Mesendoderm (in vitro differentiated cells): ENCODE results near the gene ORM2.

Experiments
- DNase-seq: peaks from one replicate; pipeline ENCODE4 v3.0.0; 2013
- H2AK5ac ChIP-seq: 2 replicates; pipeline ENCODE4 v1.6.1; 2013; ENCODE audit warnings: low read length, inconsistent platforms
- H2BK120ac ChIP-seq: 2 replicates; pipeline ENCODE4 v1.6.1; 2013; ENCODE audit warnings: low read depth, mild to moderate bottlenecking, low read length, moderate library complexity, mixed read lengths
- H2BK15ac ChIP-seq: replicated peaks from 2 replicates; pipeline ENCODE4 v1.6.1; 2013; ENCODE audit warnings: low read depth, mild to moderate bottlenecking, moderate library complexity
- H2BK5ac ChIP-seq: 2 replicates; pipeline ENCODE4 v1.6.1; 2013; ENCODE audit warnings: low read length, inconsistent platforms
- H3K18ac ChIP-seq: 2 replicates; pipeline ENCODE4 v1.6.1; 2013; ENCODE audit warnings: mild to moderate bottlenecking, low read length, mixed read lengths
- H3K23ac ChIP-seq: one replicate; pipeline ENCODE4 v1.6.1; 2013; ENCODE audit warnings: low read length
- H3K27ac ChIP-seq: 2 replicates; pipeline ENCODE4 v1.5.1; 2013; ENCODE audit warnings: low read depth, mild to moderate bottlenecking, inconsistent platforms, low read length, moderate library complexity
- H3K27me3 ChIP-seq: 2 replicates; pipeline ENCODE4 v1.6.1; 2013; ENCODE audit warnings: low read length, control low read depth, mild to moderate bottlenecking, inconsistent platforms; ENCODE audit not compliant: insufficient read depth, poor library complexity
- H3K36me3 ChIP-seq: 2 replicates; pipeline ENCODE4 v1.6.1; 2013; ENCODE audit warnings: low read length, inconsistent platforms; ENCODE audit not compliant: control insufficient read depth, insufficient read depth
- H3K4ac ChIP-seq: one replicate; pipeline ENCODE4 v1.6.1; 2013; ENCODE audit warnings: low read depth, mild to moderate bottlenecking, low read length, moderate library complexity
- H3K4me1 ChIP-seq: 2 replicates; pipeline ENCODE4 v1.6.1; 2013; ENCODE audit warnings: low read depth, low read length, inconsistent platforms; ENCODE audit not compliant: control insufficient read depth
- H3K4me2 ChIP-seq: 2 replicates; pipeline ENCODE4 v1.6.1; 2013; ENCODE audit warnings: low read length
- H3K4me3 ChIP-seq: 2 replicates; pipeline ENCODE4 v1.5.1; 2013; ENCODE audit warnings: mild to moderate bottlenecking, low read length
- H3K56ac ChIP-seq: one replicate; pipeline ENCODE4 v1.6.1; 2013; ENCODE audit warnings: low read length
- H3K79me1 ChIP-seq: 2 replicates; pipeline ENCODE4 v1.6.1; 2013; ENCODE audit warnings: low read length, inconsistent platforms
- H3K79me2 ChIP-seq: 2 replicates; pipeline ENCODE4 v1.6.1; 2013; ENCODE audit warnings: mild to moderate bottlenecking, low read length; ENCODE audit not compliant: control insufficient read depth, insufficient read depth
- H3K9ac ChIP-seq: 2 replicates; pipeline ENCODE4 v1.6.1; 2013; ENCODE audit warnings: low read length, inconsistent platforms
- H4K5ac ChIP-seq: one replicate; pipeline ENCODE4 v1.6.1; 2013; ENCODE audit warnings: low read length
- H4K8ac ChIP-seq: one replicate; pipeline ENCODE4 v1.6.1; 2013; ENCODE audit warnings: low read depth, mild to moderate bottlenecking, control low read depth, low read length, moderate library complexity
- WGBS: extraction: QIAGEN DNeasy Blood & Tissue Kit; methylation state at CpG from one replicate; pipeline ENCODE4 v1.1.7; 2013; ENCODE audit warnings: low lambda C conversion rate, missing lambda C conversion rate; ENCODE audit not compliant: insufficient coverage; ENCODE audit errors: extremely low coverage; 5-methylcytosine and 5-hydroxymethylcytosine counted together

ORM2 gene

DNA sequence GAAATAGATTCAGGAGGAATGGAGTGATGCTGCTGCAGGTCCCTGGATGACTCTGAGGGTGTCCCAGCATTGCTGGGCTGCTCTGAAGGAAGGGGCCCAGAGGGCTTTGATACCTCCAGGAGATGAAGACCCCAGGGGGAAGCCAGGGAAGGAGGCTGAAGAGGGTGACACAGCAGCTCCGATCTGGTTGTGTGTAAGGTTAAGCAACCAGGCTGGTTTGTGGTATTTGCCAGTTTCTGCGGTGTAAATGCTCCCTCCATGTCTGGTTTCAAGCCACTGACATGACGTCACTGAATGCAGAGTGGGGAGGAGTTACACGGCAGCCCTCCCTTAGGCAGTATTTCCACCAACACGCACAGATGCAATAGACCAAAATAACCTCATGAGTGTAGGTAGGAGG, 46.7 kb upstream of the ORM2 start:
- Histone ChIP-seq H3K36me3 (peaks cover 2% of the 10 kb centered on the region), H3K56ac (no peak overlapping the region), H2AK5ac (no peak overlapping the region), H3K4me1 (no peaks in the 10 kb centered on the region), H2BK5ac (no peak overlapping the region), H3K9ac (no peak overlapping the region), H3K27me3 (no peaks in the 10 kb centered on the region), H3K4me2 (no peak overlapping the region), H3K27ac (no peak overlapping the region), H3K23ac (no peak overlapping the region), H4K8ac (no peak overlapping the region), H3K4ac (no peak overlapping the region), H4K5ac (no peak overlapping the region), H2BK15ac (no peak overlapping the region), H3K79me1 (no peaks in the 10 kb centered on the region), H3K79me2 (no peaks in the 10 kb centered on the region), H2BK120ac (no peak overlapping the region), H3K4me3 (no peak overlapping the region), H3K18ac (no peak overlapping the region)
- peak; percentile 51 for DNase-seq
- WGBS: no CpG with 5 or more reads among the region's 5 CpGs

GRCh38 chr9:114283551-114284111, 46.0 kb upstream of the ORM2 start:
- H3K4me3 ChIP-seq: no peak overlapping the region
- no peaks in the 10 kb centered on the region for H3K79me1 ChIP-seq
- no peak overlapping the region for H2BK15ac ChIP-seq
- no peaks in the 10 kb centered on the region for H3K27me3 ChIP-seq
- no peak overlapping the region for H3K23ac ChIP-seq
- no peak overlapping the region for H3K4ac ChIP-seq
- no peaks in the 10 kb centered on the region for H3K79me2 ChIP-seq
- peaks cover 2% of the 10 kb centered on the region for H3K36me3 ChIP-seq
- no peaks in the 10 kb centered on the region for H3K4me1 ChIP-seq
- no CpG with 5 or more reads among the region's 14 CpGs for WGBS
- no peak overlapping the region for H3K9ac ChIP-seq
- H2BK120ac ChIP-seq: no peak overlapping the region
- H4K8ac ChIP-seq: no peak overlapping the region
- H3K18ac ChIP-seq: no peak overlapping the region
- no peak overlapping the region for H3K4me2 ChIP-seq
- no peak overlapping the region for H2AK5ac ChIP-seq
- no peak overlapping the region for H4K5ac ChIP-seq
- DNase-seq: no peak
- no peak overlapping the region for H2BK5ac ChIP-seq
- H3K56ac ChIP-seq: no peak overlapping the region
- no peak overlapping the region for H3K27ac ChIP-seq

DNA sequence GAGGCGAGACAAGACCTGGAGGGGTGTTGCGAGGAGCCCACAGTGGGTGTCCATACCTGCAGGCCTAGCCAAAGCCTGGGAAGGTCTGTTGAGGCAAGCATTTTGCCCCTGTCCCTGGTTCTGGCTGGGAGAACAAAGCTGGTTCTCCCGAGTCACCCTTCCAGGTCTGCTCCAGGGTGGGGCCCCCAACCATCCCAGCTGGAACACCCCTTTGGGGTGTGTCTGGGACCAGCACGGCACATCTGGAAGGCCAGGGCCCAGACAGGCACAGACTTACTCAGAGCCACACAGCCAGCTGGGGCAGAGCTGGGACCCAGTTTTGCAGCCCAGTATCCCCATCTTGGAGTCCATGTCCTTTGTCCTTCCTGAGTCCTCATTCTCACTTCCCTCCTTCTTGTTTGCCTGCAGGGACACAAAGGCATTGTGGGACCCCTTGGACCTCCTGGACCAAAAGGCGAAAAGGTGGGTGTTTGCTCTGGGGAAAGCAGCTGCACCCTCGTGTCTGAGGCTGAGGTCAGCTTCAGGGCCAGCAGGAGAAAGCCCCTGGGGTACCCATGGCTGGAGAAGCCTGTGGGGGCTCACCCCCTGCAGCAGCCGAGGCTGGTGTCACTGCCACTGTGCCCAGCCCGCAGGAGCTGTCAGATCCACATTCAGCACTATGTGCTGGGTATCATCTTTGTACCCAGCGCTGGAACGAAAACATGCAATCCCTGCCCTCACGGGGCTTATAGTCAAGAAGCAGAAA, 45.2 kb upstream of the ORM2 start:
- Histone ChIP-seq H3K36me3 (peaks cover 2% of the 10 kb centered on the region), H2BK15ac (no peak overlapping the region), H2AK5ac (no peak overlapping the region), H3K23ac (no peak overlapping the region), H3K18ac (no peak overlapping the region), H3K4me1 (no peaks in the 10 kb centered on the region), H3K4ac (no peak overlapping the region), H3K4me3 (no peak overlapping the region), H3K27ac (no peak overlapping the region), H3K79me1 (no peaks in the 10 kb centered on the region), H3K56ac (no peak overlapping the region), H3K9ac (no peak overlapping the region), H3K4me2 (no peak overlapping the region), H3K27me3 (no peaks in the 10 kb centered on the region), H2BK120ac (no peak overlapping the region), H4K8ac (no peak overlapping the region), H3K79me2 (no peaks in the 10 kb centered on the region), H2BK5ac (no peak overlapping the region), H4K5ac (no peak overlapping the region)
- no CpG with 5 or more reads among the region's 11 CpGs for WGBS
- DNase-seq: no peak

- H3K4ac ChIP-seq: no peak overlapping the region
- no peaks in the 10 kb centered on the region for H3K27me3 ChIP-seq
- no peak overlapping the region for H2BK15ac ChIP-seq
- no peak overlapping the region for H3K56ac ChIP-seq
- no peak overlapping the region for H4K8ac ChIP-seq
- no peak overlapping the region for H3K27ac ChIP-seq
- WGBS: no CpG with 5 or more reads among the region's 20 CpGs
- no peak overlapping the region for H4K5ac ChIP-seq
- H2AK5ac ChIP-seq: no peak overlapping the region
- no peak overlapping the region for H2BK120ac ChIP-seq
- H3K79me1 ChIP-seq: no peaks in the 10 kb centered on the region
- H3K4me2 ChIP-seq: no peak overlapping the region
- H3K9ac ChIP-seq: no peak overlapping the region
- no peak overlapping the region for H2BK5ac ChIP-seq
- no peak overlapping the region for H3K18ac ChIP-seq
- no peak overlapping the region for H3K23ac ChIP-seq
- no peaks in the 10 kb centered on the region for H3K79me2 ChIP-seq
- peaks cover 2% of the 10 kb centered on the region for H3K36me3 ChIP-seq
- DNase-seq: peak; percentile 59
- no peak overlapping the region for H3K4me3 ChIP-seq
- H3K4me1 ChIP-seq: no peaks in the 10 kb centered on the region
These were observed 44.4 kb upstream of the ORM2 start for GRCh38 chr9:114285166-114285867.

- H4K8ac ChIP-seq: no peak overlapping the region
- no peaks in the 10 kb centered on the region for H3K4me1 ChIP-seq
- no peak overlapping the region for H2BK120ac ChIP-seq
- no peaks in the 10 kb centered on the region for H3K27me3 ChIP-seq
- no peak overlapping the region for H3K4ac ChIP-seq
- H3K4me3 ChIP-seq: no peak overlapping the region
- H3K4me2 ChIP-seq: no peak overlapping the region
- H3K79me1 ChIP-seq: no peaks in the 10 kb centered on the region
- no peak overlapping the region for H3K9ac ChIP-seq
- no CpG with 5 or more reads among the region's 10 CpGs for WGBS
- H3K79me2 ChIP-seq: no peaks in the 10 kb centered on the region
- peaks cover 2% of the 10 kb centered on the region for H3K36me3 ChIP-seq
- H2BK5ac ChIP-seq: no peak overlapping the region
- H3K27ac ChIP-seq: no peak overlapping the region
- no peak overlapping the region for H4K5ac ChIP-seq
- no peak overlapping the region for H3K23ac ChIP-seq
- no peak for DNase-seq
- no peak overlapping the region for H3K18ac ChIP-seq
- no peak overlapping the region for H2AK5ac ChIP-seq
- no peak overlapping the region for H3K56ac ChIP-seq
- no peak overlapping the region for H2BK15ac ChIP-seq
These were observed 43.5 kb upstream of the ORM2 start for GRCh38 chr9:114286146-114286679.
